HepG2 (cell line): ENCODE measurements around the gene ZNF524. TPM values are rescaled to one million over a fixed set of nuclear protein-coding genes. Genes with fewer than 3 reads are reported as not detected.

Experiments used
- ASH2L ChIP-seq: fragments of 300-600, 200-600 bp; sonication (generic); IDR thresholded peaks from 2 replicates; pipeline ENCODE4 v1.7.0; 2017; ENCODE audit warnings: low read depth, mild to moderate bottlenecking, moderate library complexity, mixed read lengths, low read length; ENCODE audit not compliant: insufficient read length
- CTCF ChIP-seq: sonication (generic); formaldehyde crosslinking; IDR thresholded peaks from 2 replicates; pipeline ENCODE4 v1.5.0; 2020; ENCODE audit warnings: mild to moderate bottlenecking, missing genetic modification reagents, moderate library complexity
- DRAP1 ChIP-seq: IDR thresholded peaks from 2 replicates; pipeline ENCODE4 v1.6.1; 2016; ENCODE audit warnings: missing genetic modification reagents, missing compliant biosample characterization
- GMEB1 ChIP-seq: sonication (generic); formaldehyde crosslinking; IDR thresholded peaks from 2 replicates; pipeline ENCODE4 v1.5.1; 2020; ENCODE audit warnings: missing genetic modification reagents, mild to moderate bottlenecking, borderline replicate concordance
- HIVEP1 ChIP-seq: sonication (generic); formaldehyde crosslinking; IDR thresholded peaks from 2 replicates; pipeline ENCODE4 v1.4.0; 2020; ENCODE audit warnings: mild to moderate bottlenecking, missing genetic modification reagents
- KDM1A ChIP-seq: IDR thresholded peaks from 2 replicates; pipeline ENCODE4 v1.6.1; 2016; ENCODE audit warnings: missing compliant biosample characterization
- PAWR ChIP-seq: sonication (generic); formaldehyde crosslinking; IDR thresholded peaks from 2 replicates; pipeline ENCODE4 v1.4.0; 2020; ENCODE audit warnings: missing genetic modification reagents, mild to moderate bottlenecking, borderline replicate concordance
- RAD51 ChIP-seq: fragments of 450-650 bp; IDR thresholded peaks from 2 replicates; pipeline ENCODE4 v1.6.1; 2016; ENCODE audit warnings: borderline replicate concordance
- RFX5 ChIP-seq: IDR thresholded peaks from 2 replicates; pipeline ENCODE4 v1.6.1; 2011; ENCODE audit warnings: low read depth, low read length, improper control_type of control experiment
- RNF2 ChIP-seq: fragments of 450-650 bp; conservative IDR thresholded peaks from 2 replicates; pipeline ENCODE4 v1.6.1; 2016; ENCODE audit warnings: low read depth
- SALL2 ChIP-seq: sonication (generic); formaldehyde crosslinking; IDR thresholded peaks from 2 replicates; pipeline ENCODE4 v1.8.1; 2023; ENCODE audit warnings: mild to moderate bottlenecking, missing genetic modification reagents, inconsistent platforms
- ZNF124 ChIP-seq: sonication (generic); formaldehyde crosslinking; IDR thresholded peaks from 2 replicates; pipeline ENCODE4 v1.4.0; 2020; ENCODE audit warnings: missing genetic modification reagents
- ZNF205 ChIP-seq: IDR thresholded peaks from 2 replicates; pipeline ENCODE4 v1.6.1; 2018; ENCODE audit warnings: missing biosample characterization, missing genetic modification reagents
- ZNF253 ChIP-seq: sonication (generic); formaldehyde crosslinking; IDR thresholded peaks from 2 replicates; pipeline ENCODE4 v1.8.0; 2022; ENCODE audit warnings: mild to moderate bottlenecking, missing genetic modification reagents, borderline replicate concordance
- ZNF496 ChIP-seq: sonication (generic); formaldehyde crosslinking; IDR thresholded peaks from 2 replicates; pipeline ENCODE4 v1.8.1; 2023; ENCODE audit warnings: mild to moderate bottlenecking, moderate library complexity, missing genetic modification reagents; ENCODE audit not compliant: insufficient replicate concordance
- ZNF678 ChIP-seq: sonication (generic); formaldehyde crosslinking; IDR thresholded peaks from 2 replicates; pipeline ENCODE4 v1.4.0; 2020; ENCODE audit warnings: mild to moderate bottlenecking, missing genetic modification reagents
- polyA plus RNA-seq, 8 experiments: library from polyadenylated mRNA; depleted of rRNA in 3 of 8; stranded (reverse) in 7 of 8; unstranded in 1 of 8; fragments of >200 nt; fragmentation: Illumina TruSeq in 4 of 8; extraction: Trizol in 4 of 8; gene quantifications; 2 replicates each; pipeline versions ENCODE4 v1.2.1 to v1.2.3, GENCODE V29; 2011 to 2016; ENCODE audit warnings: low read depth in 4 of 8, missing spikeins in 1 of 8, mixed read lengths in 1 of 8; ENCODE audit not compliant: insufficient read depth in 1 of 8
- total RNA-seq, 5 experiments: library from RNA; depleted of rRNA; stranded (reverse); fragments of >200 nt; fragmentation: Illumina TruSeq; extraction: Trizol; gene quantifications; 2 replicates each; pipeline ENCODE4 v1.2.3, GENCODE V29; 2016; ENCODE audit warnings: low read depth in 1 of 5
- TF ChIP-seq, protein P1 (sequence below): sonication (generic); formaldehyde crosslinking; IDR thresholded peaks from 2 replicates; pipeline ENCODE4 v1.4.0; 2020; ENCODE audit warnings: missing genetic modification reagents, borderline replicate concordance
- TF ChIP-seq, protein P2 (sequence below): sonication (generic); formaldehyde crosslinking; IDR thresholded peaks from 2 replicates; pipeline ENCODE4 v1.4.0; 2020; ENCODE audit warnings: mild to moderate bottlenecking, missing genetic modification reagents
- TF ChIP-seq, protein P3 (sequence below): sonication (generic); formaldehyde crosslinking; conservative IDR thresholded peaks from 2 replicates; pipeline ENCODE4 v1.8.0; 2022; ENCODE audit warnings: missing genetic modification reagents

The ZNF524 gene
- total and polyA plus RNA-seq, 2 of the 13 experiments (the other 11 are each of a cell fraction or from before 2014, with no cell fraction given) = 3.2 to 4.6 TPM

- TF ChIP-seq CTCF (CRISPR knock-in tag) = no peak
- TF ChIP-seq ZNF678 (CRISPR knock-in tag) = no peak
- TF ChIP-seq, protein P1, sequence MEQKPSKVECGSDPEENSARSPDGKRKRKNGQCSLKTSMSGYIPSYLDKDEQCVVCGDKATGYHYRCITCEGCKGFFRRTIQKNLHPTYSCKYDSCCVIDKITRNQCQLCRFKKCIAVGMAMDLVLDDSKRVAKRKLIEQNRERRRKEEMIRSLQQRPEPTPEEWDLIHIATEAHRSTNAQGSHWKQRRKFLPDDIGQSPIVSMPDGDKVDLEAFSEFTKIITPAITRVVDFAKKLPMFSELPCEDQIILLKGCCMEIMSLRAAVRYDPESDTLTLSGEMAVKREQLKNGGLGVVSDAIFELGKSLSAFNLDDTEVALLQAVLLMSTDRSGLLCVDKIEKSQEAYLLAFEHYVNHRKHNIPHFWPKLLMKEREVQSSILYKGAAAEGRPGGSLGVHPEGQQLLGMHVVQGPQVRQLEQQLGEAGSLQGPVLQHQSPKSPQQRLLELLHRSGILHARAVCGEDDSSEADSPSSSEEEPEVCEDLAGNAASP = no peak
- no peak for TF ChIP-seq ZNF496 (CRISPR knock-in tag)
- no peak for TF ChIP-seq KDM1A (CRISPR knock-in tag)
- peak; percentile 95 for TF ChIP-seq DRAP1
- TF ChIP-seq PAWR = no peak
- TF ChIP-seq RAD51 = no peak
- no peak for TF ChIP-seq ZNF124
- no peak for TF ChIP-seq ZNF205 (CRISPR knock-in tag)
- no peak for TF ChIP-seq HIVEP1 (CRISPR knock-in tag)
- no peak for TF ChIP-seq ASH2L
- TF ChIP-seq, protein P2, sequence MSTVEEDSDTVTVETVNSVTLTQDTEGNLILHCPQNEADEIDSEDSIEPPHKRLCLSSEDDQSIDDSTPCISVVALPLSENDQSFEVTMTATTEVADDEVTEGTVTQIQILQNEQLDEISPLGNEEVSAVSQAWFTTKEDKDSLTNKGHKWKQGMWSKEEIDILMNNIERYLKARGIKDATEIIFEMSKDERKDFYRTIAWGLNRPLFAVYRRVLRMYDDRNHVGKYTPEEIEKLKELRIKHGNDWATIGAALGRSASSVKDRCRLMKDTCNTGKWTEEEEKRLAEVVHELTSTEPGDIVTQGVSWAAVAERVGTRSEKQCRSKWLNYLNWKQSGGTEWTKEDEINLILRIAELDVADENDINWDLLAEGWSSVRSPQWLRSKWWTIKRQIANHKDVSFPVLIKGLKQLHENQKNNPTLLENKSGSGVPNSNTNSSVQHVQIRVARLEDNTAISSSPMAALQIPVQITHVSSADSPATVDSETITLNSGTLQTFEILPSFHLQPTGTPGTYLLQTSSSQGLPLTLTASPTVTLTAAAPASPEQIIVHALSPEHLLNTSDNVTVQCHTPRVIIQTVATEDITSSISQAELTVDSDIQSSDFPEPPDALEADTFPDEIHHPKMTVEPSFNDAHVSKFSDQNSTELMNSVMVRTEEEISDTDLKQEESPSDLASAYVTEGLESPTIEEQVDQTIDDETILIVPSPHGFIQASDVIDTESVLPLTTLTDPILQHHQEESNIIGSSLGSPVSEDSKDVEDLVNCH (CRISPR knock-in tag) = no peak
- no peak for TF ChIP-seq RFX5
- peak; percentile 54; the same call in 1 of the 2 replicates for TF ChIP-seq GMEB1
- TF ChIP-seq ZNF253 (CRISPR knock-in tag) = no peak
- TF ChIP-seq SALL2 (CRISPR knock-in tag) = no peak; the same call in 1 of the 2 replicates
- no peak for TF ChIP-seq RNF2
- TF ChIP-seq, protein P3, sequence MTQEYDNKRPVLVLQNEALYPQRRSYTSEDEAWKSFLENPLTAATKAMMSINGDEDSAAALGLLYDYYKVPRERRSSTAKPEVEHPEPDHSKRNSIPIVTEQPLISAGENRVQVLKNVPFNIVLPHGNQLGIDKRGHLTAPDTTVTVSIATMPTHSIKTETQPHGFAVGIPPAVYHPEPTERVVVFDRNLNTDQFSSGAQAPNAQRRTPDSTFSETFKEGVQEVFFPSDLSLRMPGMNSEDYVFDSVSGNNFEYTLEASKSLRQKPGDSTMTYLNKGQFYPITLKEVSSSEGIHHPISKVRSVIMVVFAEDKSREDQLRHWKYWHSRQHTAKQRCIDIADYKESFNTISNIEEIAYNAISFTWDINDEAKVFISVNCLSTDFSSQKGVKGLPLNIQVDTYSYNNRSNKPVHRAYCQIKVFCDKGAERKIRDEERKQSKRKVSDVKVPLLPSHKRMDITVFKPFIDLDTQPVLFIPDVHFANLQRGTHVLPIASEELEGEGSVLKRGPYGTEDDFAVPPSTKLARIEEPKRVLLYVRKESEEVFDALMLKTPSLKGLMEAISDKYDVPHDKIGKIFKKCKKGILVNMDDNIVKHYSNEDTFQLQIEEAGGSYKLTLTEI (CRISPR knock-in tag) = no peak
These were observed 5.1 kb downstream of the ZNF524 start (continued) for GRCh38 chr19:55605207-55605636.
